HG03066 (cell line): ENCODE data around the gene LRPAP1.

ENCODE experiments used
- ATAC-seq: cut with Tn5 transposase; IDR thresholded peaks from one replicate; pipeline ENCODE4 v1.9.1; 2021; ENCODE audit warnings: low read depth; ENCODE audit not compliant: unreplicated experiment

Gene LRPAP1

DNA sequence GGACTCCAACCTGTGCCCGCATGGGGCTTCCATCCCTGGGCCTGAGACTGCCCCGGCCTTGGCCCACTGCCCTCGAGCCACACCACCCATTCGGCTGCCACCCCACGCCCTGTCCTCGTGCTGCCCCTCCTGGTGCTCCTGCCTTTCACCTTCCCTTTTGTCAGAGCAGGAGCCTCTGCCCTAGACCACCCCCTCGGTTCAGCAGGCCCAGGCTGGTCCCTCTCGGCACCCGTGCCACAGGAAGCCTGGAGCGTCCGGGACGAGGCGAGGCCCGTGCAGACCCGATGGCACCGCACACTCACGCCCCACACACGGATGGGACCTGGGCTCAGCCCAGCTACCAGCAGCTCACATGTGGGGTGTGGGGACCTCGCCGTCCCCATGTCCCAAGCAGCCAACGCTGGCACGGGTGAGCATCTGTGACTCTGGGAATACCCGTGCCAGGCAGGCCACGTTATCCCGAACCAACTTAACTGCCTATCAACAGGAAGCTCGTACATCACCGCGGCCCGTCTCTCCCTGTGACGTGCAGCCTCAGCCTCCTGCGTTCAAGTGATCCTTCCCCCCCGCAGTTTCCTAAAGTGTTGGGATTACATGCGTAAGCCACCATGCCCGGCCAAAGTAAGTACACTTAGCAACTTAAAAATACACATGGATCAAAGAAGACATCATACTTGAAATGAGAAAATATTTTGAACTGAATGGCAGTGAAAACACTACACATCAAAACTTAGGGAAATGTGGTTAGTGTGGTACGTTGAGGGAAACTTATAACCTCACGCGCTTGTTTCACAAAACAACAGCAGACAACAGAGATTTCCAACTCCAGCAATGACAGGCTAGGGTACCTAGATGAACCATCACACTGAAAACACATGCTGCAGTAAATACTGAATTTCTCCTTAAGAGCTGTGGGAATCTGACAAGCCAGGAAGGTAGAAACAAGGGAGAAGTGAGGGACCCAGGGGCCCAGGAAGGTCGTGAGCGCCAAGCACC is 29.0 kb downstream of the LRPAP1 start:
- ATAC-seq = no peak

DNA sequence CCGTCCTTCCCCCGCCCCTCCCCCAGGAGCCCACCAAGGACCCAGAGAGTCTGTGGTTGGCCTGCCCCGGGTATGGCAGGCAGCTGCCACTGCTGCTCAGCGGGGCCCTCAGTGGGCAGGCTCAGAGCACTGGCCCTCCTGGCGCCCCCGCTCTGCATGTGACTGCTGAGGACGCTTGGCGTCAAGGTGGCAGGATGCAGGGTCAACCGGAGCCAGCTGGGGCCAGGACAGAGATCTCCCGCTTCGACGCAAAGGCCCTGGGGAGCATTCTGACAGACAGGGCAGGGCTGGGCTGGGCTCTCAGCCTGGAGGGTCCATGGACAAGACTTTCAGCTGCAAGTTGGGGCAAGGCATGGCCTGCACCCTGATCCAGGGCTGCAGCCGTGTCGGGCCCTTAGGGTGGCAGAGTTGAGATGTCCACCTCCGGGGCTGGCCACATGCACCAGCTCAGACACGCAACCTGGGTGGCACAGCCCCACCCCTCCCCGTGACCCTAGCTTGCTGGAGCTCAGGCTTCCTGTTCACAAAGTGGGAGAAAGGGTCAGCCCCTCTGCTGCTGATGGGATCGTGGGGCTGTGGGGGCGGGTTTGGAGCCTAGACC is 30.3 kb downstream of the LRPAP1 start:
- no peak for ATAC-seq

DNA sequence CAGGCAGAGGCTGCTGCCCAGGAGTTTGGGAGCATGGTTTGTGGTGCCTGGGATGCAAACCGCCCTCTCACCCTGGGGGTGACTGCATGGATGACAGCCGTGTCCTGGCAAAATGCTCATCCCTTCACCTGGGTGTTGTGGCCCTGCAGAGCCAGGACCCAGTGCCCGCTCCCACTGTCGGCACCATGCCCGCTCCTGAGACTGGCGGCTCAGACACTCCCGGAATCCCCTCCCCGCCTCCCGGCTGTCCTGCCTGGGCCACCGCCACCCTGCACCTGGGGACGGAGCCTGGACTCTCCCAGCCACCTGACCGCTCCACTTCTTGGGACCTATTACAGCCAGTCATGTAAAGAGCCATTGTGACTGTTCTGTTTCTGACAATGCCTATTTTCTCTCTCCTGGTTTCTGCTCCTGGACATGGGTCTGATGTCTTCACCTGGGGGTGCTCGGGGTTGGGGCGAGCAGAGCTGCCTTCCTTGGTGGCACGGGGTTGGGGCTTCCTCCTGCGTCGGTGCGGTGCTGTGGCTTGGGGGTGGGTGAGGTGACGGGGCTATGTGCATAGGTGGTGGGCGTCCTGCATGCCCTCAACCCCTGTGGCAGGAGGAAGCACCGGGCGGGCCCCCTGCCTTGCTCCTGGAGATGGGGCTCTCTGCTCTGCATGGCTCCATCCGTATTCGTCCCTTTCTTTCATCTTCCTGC is 30.9 kb downstream of the LRPAP1 start:
- ATAC-seq = no peak

DNA sequence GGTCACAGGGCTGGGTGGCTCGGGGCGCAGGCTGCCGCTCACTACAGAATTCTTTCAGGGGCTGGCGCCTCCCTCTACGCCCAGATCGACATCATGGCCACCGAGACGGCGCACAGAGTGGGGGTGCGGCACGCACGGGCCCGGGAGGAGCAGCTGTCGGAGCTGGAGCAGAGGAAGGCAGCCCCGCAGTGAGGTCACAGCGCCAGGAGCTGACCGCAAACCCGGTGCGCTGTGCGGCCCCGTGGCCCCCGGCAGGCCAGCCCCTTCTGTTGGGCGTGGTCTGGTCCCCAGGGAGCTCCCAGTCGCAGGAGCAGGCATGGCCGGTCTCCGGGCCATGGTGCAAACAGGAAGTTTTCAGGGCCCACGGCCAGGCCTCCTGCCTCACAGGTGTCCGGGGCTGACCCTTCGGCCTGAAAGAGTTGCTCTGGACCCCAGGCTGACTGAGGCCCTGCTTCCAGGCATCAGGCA is 31.6 kb downstream of the LRPAP1 start:
- no peak for ATAC-seq

DNA sequence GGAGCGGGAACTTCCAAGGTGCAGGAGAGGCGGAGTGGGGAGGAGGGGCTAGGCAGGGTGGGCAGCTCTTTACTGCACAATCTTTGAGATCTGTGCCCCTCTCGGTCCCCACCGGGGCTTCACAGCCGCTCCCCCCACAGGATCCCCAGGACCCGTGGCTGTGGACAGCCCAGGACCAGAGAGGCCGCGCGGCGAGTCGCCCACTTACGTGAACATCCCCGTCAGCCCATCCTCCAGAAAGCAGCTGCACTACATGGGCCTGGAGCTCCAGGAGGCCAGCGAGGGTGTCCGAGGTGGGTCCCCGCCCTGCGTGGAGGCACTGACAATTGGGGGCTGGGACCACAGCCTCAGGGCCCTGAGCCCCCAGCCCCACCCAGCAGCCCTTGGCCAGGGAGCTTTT is 32.1 kb downstream of the LRPAP1 start:
- no peak for ATAC-seq

DNA sequence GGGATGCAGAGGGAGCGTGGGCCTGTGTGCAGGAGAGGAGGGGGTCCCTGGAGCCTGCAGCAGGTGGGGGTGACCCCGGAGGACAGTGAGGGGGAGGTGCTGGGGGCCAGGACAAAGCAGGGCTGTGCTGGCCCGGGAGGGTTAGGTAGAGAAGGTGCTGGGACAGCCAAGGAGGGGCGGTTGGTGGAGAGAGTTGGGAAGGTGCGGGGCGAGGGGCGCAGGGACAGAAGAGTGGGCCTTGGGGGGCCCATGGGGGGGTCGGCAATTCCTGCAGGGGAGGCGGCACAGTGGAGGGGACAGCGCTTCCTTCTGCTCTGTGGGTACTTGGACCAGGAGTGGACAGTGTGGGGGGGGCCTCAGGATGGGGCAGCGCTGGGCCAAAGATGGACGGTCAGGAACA is 32.5 kb downstream of the LRPAP1 start:
- no peak for ATAC-seq

DNA sequence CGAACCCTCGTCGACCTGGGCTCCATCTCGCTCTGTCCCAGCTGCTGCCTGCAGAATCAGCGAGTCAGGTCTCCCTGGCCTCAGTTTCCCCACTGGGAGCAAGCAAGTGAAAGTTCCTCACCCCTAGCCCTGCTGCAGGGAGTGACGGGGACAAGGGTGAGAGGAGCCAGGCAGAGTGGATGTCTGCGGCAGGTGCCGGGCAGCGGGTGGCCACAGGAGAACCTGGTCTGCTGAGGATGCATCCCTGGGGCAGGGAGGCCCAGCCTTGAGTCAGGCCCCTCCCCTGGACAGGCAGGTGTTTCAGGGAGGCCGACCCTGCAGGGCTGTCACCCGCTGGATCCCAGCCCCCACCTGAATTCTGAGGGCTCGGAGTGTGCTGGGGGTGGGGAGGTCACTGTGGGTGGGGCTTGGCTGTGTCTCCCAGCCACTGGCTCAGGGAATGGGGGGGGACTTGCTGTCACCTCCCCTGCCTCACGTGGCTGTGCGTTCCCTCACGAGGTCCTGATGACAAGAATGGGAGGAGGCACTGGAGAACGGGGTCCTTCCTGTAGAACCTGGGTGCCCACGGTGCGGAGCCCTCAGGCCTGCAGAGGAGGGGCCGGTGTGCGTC is 33.2 kb downstream of the LRPAP1 start:
- ATAC-seq = no peak

DNA sequence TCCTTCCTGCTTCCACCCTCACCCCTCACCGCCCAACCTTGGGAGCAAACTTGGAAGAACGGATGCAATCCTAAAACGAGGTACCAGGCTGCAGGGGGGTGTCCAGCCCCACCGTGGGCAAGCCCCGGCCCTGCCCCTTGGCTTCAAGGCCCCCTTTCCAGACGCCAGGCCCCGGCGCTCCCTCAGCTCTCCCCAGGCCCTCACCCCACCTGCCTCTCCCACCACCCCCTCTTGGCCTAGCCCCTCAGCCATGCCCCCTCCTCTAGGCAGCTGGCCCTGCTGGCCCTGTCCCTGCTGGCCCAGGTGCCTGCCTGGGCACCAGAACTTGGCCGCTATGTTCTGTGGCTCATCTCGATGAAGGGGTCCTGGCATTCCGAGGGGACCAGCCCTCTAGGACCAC is 33.8 kb downstream of the LRPAP1 start:
- ATAC-seq = no peak

DNA sequence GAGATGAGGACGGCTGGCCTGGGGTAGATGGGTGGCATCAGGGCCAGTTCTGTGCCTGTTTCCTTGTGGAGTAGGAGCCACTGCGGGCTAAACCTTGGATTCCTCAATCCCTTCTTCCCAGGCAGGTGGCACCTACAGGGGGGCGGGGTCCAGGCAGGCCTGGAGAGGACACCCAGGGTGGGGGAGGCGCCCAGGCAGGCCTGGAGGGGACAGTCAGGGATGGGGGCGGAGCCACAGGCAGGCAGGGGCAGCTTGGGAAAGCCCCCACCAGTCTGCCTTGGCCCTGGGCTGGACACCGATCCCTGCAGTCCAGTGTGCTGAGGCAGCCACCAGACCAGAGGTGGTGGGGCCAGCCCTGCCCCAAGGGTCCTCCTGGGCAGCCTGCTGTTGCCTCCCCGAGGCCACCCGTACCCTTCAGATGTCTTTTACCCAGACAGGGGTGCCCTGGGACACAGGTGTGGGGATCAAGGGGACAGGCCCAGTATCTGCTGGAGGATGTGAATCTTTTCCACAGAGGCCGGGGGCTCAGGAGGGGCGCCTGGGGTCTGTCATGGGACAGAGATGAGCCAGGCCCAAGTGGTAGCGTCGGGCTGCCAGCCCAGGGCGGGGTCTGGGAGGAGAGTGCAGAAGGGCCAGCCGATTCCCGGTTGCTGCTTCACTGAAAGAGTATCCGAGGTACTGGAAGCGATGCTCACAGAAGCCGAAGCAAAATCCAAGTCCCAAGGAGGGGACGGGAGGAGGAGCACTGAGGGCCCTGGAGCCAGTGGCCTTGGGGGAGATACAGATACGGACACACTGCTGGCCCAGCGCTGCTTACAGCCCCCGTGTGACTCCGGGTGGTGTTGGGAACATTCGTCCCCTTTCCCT is 34.5 kb downstream of the LRPAP1 start:
- no peak for ATAC-seq

DNA sequence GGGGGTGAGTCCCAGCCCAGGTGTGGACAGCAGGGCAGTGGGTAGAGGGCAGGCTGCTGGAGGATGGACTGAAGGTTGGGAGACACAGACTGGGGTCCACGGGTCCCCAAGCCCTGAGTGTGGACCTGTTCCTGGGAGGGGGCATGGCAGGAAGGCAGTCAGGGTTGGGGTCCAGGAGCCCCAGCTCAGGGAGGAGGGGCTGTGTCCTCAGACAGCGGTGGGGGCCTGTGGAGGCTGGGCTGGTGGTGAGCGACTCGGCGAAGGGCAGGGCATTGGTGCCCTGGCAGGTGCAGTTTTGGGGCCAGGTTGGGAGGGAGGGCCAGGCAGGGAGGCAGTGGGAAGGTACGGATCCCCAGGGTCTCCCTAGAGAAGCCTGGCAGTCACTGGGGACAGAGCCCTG is 35.1 kb downstream of the LRPAP1 start:
- no peak for ATAC-seq

DNA sequence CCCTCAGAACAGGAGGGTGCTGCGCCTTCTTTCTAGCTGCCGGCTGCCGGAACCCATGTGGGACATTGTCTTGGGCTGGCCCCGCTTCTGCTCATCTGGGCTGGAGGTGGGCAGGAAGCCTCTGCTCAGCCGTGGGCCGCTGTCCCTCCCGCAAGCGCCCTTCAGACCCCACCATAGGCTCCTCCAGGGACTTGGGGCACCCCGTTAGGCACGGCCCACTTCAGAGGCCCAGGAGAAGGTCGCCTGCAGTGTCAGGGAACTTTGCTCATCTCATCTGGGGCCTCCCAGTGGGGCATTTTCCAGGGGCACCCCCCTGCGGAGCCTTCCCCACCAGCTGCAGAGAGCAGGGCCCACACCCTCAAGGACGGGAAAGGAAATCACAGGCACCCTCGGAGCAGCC is 36.2 kb downstream of the LRPAP1 start:
- ATAC-seq = no peak

DNA sequence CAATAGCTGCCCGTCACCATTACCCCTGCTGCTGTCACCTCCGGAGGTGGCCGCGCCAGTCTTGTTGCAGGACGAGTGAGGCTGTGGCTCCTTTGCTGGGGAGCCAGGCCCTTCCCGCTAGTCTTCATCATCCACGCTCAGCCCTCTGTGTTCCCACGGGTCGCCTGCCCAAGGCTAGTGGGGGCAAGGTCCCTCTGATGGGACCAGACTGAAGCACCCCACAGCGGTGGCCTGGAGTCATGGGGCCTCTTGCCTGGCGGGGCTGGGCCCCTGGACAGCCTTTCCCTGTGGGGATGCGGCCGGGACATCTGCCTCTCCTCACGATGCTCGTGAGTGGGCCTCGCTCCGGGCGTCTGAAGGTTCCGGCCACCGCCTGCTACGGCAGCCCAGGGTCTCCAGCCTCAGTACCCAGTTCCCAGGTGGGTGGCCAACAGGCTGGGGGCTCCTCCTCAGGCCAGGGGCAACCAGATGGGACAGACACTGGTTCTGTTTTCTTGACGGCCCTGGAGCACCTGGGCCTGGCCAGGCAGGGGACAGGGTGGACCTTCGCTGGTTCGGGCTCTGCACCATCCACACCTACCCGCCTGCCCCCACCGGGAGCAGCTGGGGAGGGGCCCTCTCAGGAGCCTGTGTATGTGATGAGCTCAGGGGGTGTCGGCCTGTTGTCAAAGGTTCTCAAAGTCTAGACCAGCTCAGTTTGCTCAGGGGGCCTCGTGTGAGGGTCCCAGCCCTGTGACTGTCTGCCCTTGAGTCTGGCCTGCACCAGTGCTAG is 36.8 kb downstream of the LRPAP1 start:
- ATAC-seq = no peak

DNA sequence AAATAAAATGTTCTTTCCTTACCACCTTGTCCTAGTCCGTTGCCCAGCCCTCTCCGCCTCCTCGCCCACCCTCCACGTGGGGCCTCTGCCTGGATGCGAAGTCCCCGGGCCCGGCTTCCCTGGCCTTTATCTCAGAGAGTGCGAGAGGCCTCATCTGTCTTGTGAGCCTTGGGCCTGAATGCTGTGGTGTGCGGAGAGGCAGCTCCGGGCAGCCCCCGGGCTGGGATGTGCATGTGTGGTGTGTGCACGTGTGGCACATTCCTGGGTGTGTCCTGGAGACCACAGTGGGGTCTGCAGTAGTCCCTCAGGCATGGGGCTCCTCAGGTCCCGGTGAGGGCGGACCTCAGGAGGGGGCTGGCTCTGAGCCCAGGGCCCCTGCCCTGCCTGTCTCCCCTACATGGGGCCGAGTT is 37.8 kb downstream of the LRPAP1 start:
- no peak for ATAC-seq

DNA sequence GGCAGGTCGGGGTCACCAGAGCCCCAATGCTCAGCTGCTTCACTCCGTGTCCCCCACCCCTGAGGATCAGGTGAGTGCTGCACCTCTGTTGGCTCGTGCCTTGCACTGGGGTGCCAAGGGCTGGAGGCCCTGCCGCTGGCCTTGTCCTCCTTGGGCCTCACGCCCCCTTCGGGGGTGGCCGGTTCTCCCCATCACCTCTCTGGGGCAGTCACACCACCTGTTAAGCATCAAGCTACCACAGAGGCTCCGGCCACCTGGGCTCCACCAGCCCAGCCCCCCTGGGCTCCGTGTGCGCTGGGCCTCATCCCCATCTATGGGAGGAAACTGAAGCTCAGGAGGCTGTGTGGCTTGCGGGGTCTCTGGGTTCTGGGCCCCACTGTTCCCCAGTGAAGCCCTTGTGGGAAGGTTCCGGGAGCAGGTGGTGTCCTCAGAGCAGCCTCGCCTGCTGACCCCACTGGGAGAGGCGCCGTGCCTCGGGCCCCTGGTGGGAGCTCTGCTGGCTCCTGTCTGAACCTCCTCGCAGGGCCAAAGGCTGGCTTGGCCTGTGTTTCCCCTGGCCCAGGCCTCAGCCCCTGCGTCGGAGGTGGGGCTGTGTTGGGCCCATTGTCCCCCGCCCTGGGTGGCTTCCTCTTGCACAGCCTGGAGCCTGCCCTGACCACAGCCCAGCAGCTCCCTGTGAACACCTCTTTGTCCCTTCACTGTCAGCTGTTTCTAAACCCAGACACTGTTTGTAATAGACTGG is 38.3 kb downstream of the LRPAP1 start:
- no peak for ATAC-seq

DNA sequence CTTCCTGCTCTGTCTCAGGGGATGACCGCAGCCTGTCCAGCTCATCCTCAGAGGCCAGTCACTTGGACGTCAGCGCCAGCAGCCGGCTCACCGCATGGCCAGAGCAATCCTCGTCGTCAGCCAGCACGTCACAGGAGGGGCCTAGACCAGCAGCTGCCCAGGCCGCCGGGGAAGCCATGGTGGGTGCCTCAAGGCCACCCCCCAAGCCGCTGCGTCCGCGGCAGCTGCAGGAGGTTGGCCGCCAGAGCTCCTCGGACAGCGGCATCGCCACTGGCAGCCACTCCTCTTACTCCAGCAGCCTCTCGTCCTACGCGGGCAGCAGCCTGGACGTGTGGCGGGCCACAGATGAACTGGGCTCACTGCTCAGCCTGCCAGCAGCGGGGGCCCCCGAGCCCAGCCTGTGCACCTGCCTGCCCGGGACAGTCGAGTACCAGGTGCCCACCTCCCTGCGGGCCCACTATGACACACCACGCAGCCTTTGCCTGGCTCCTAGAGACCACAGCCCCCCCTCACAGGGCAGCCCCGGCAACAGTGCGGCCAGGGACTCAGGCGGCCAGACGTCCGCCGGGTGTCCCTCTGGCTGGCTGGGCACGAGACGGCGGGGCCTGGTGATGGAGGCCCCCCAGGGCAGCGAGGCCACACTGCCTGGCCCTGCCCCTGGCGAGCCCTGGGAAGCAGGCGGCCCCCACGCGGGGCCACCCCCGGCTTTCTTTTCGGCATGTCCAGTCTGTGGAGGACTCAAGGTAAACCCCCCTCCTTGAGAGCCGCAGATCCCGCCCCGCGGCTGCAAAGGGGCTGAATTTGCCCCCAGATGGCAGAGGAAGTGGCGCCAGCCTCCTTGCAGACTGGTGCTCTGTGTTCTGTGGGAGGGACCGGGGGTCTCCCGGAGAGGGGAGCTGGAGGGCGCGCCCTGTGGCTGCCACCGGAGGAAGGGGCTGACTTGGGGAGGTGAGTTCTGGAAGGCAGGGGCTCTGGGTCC is 39.2 kb downstream of the LRPAP1 start:
- no peak for ATAC-seq

DNA sequence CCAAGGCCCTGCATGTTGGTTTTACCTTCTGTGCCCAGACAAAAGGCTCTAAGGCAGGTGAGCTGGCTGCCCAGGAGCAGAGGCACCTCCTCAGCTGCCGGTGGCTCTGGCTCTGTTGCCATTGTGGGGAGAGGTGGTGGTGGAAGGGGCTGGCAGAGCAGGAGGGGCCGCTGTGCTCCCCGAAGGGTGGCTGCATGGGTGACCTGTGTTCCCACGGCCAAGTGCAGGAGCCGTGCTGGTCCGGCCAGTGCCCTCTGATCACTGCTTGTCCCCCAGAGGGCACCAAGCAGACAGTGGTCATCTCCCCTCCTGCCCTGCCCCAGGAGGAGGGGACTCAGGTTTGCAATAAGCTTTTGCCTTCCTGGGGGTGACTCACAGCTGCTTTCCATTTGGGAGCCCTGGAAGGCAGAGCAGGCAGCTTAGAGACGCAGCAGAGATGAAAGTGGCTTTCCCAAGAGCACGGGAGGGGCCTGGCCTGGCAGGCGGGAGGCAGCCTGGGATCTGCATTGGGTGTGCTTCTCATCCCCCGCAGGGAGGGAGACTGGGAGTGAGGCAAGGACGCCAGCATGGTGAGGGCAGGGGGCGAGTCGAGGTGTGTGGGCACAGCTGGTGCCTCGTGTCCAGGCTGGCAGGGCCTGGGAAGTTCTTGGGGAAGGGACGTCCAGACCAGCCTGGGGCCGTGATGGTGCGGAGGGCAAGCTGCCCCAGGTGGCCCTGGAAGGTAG is 40.4 kb downstream of the LRPAP1 start:
- ATAC-seq = no peak
